Medulla oblongata (tissue), 1 donor: ENCODE data around the gene CEP112.
"Not testable (repeated sequence)": the region's sequence is repeated elsewhere in the genome, so short reads cannot be mapped to it uniquely, and the experiment has no call there.

Source experiments
- DNase-seq: peaks from one replicate; pipeline ENCODE4 v3.0.0-alpha.2; 2015; ENCODE audit errors: extremely low spot score

CEP112 gene

GRCh38 chr17:66155055-66155454 lies 36.9 kb downstream of the CEP112 start:
- DNase-seq: not testable (repeated sequence)

GRCh38 chr17:66152756-66153155 lies 39.2 kb downstream of the CEP112 start:
- no peak for DNase-seq

DNA sequence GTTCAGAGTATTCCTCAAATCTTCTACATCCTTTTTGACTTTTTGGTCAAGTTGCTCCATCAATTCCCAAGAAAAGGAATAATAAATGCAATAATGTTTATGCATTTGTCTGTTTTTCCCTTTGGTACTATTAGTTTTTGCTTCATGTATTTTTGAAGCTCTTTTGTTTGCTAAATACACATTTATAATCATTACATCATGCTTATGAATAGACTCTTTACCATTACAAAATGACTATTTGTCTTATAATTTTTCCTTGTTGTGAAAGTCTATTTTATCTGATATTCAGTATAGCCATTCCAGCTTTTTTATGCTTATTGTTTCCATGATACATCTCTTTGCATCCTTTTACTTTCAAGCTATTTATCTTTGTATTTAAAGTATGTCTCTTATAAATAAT lies 41.2 kb downstream of the CEP112 start:
- no peak for DNase-seq

- DNase-seq: no peak
Measured at GRCh38 chr17:66149562-66149961, 42.4 kb downstream of the CEP112 start.

DNA sequence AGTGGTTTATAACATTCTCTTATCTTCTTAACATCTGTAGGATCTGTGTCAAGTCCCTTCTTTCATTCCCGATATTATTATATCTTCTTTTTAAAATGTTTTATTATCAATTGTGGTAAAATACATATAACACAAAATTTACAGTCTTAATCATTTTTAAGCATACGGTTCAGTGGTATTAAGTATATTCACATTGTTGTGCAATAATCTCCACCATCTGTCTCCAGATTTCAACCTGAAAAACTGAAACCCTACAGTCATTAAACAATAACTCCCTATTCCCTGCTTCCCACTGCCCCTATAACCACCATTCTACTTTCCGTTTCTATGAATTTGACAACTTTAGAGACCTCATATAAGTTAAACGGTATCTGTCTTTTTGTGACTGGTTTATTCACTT lies 45.5 kb downstream of the CEP112 start:
- DNase-seq: no peak

DNA sequence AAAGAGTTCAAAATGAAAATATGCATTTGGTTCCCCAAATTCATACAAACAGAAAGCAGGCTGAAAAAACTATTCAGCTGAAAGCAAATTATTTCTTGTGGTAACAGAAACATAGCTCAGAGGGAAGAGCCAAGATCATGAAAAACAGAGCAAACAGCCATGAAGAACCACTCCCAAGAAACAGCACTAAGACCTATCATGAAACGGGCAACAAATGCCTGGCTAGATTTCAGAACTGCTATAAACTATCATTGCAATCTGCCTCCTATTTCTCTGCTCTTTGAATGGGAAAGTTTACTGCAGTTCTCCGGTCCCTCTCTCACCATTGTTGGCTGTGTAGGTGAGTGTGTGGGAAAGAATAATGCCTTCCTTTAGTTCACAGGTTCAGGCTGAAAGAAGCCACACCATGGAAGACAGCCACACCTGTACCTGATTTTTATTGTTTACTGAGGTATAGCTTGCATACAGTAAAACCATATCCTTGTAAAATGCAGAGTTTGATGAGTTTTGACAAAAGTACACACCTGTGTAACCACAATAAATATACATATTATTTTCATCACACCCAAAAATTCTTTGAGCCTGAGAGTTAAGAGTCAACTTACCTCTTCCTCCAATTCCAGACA lies 48.2 kb downstream of the CEP112 start:
- no peak for DNase-seq

DNA sequence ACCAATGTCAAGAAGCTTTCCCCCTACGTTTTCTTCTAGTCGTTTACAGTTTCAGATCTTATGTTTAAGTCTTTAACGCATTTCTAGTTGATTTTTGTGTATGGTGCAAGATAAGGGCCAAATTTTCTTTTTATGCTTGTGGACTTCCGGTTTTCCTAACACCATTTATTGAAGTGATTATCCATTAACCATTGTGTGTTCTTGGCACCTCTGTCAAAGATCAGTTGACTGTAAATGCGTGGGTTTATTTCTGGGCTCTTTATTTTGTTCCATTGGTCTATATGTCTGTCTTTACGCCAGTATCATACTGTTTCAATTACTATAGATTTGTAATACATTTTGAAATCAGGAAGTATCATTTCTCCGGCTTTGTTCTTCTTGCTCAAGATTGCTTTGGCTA lies 49.5 kb downstream of the CEP112 start:
- DNase-seq: no peak

DNA sequence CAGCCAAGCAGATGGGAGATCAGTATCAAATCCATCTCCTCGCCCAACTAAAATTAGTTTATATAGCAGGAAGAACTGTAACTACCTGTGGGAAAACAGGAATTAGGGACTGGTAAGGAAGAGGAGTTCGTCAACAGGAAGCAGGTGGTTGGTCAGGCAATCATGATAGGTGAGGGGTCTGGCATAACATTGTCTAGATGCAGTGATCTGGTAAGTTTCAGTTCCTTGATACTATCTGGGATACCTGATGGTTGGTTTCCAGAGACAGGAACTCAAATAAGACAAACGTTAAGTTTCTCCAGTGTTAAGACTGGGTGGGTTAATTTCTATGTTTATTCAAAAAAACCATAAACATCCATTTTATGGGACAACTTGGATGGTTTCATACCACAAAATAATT lies 53.8 kb downstream of the CEP112 start:
- DNase-seq: no peak

GRCh38 chr17:66135896-66136295 lies 56.0 kb downstream of the CEP112 start:
- no peak for DNase-seq

DNA sequence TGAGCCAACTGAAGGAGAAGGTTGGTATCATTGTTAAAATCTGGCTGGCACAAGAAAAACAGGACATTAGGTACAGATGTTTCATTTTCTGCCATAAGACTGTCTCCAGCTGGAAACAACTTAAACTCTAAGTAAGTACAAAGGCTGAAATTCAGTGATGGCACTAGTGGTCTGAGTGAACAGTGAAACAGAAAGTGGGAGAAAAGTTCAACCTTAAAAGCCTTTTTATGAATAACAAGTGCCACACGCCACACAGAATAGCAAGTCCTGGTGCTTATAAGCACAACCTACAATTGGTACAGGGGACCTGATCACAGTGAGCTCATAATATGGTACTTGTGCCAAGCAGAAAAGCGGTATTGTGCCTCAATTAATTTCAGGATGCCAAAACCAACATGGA lies 56.7 kb downstream of the CEP112 start:
- no peak for DNase-seq

DNA sequence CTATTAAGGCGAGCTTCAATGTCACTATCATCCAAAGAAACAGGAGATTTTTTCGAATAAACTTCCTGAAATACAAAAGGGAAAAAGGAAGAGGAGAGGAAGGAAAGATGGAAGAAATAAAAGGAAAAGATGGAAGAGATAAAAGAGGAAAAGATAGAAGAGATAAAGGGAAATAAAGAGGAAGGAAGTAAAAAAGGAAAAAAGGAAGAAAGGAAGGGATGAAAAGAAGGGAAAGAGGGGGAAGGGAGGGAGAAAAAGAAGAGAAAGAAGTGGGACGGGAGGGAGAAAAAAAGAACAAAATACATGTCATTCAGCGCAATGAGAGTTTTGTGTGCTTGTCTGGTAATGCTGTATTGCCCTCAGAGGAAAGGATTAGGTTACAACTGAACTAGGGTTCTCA lies 62.2 kb downstream of the CEP112 start:
- DNase-seq: no peak

GRCh38 chr17:66126231-66126630 lies 65.7 kb downstream of the CEP112 start:
- no peak for DNase-seq

- DNase-seq: no peak
Measured at GRCh38 chr17:66123163-66123562, 68.8 kb downstream of the CEP112 start.

DNA sequence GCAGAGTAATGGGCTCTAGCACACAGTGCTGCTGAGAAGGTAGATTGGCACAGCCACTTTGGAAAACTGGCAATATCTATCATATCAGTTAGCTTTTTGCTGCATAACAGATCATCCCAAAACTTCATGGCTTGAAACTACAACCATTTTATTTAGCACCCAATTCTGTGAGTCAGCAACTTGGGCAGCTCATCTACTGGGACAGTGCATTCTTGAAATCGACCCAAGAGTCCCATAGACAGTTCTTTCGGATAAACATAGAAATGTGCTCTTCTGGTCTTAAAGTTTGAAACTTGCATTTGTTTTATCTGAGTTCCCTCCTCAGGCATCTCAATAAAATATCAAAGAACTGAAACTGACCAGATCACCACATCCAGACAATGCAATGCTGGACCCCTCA lies 76.7 kb downstream of the CEP112 start:
- no peak for DNase-seq

GRCh38 chr17:66114609-66115008 lies 77.3 kb downstream of the CEP112 start:
- no peak for DNase-seq

GRCh38 chr17:66107731-66108130 lies 84.2 kb downstream of the CEP112 start:
- DNase-seq: no peak

DNA sequence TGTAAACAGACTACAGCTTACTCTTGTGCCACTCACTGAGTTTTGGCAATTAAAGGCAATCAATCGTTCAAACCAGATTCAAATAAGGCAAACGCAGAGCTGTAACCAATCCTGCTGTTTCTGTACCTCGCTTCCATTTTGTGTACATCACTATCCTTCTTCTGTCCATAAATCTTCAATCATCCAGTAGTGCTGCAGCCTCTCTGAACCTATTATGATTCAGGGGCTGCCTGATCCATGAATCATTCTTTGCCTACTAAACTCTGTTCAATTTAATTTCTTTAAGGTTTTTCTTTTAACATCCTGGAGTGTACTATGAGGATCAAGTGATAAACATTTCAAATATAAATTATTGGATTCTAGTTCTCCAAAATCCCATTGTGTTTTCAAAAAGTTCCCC lies 93.9 kb downstream of the CEP112 start:
- DNase-seq: no peak

DNA sequence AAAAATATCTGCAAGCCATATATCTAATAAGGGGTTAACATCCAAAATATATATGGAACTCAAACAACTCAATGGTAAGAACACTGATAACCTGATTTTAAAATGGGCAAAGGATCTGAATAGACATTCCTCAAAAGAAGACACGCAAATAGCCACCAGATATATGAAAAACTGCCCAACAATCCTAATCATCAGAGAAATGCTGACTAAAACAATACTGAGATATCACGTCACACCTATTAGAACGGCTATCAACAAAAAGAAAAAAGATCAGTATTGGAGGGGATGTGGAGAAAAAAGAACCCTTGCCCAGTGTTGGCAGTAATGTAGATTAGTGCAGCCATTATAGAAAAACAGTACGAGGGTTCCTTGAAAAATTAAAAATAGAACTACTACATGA lies 97.2 kb downstream of the CEP112 start:
- DNase-seq: no peak

GRCh38 chr17:66091445-66092080 lies 100.4 kb downstream of the CEP112 start:
- DNase-seq: no peak

DNA sequence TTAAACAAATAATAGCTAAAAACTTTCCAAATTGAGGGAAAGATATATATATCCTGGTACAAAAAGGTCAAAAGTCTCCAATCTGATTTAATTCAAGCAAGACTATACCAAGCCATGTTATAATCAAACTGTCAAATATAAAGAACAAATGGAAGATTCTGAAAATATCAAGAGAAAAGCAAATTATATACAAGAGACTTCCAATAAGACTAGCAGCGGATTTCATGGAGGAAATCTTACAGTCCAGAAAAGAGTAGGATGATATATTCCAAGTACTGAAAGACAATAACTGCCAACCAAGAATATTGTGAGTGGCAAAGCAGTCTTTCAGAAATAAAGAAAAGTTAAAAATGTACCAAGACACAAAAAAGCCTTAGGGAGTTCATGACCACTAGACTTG lies 102.2 kb downstream of the CEP112 start:
- no peak for DNase-seq

DNA sequence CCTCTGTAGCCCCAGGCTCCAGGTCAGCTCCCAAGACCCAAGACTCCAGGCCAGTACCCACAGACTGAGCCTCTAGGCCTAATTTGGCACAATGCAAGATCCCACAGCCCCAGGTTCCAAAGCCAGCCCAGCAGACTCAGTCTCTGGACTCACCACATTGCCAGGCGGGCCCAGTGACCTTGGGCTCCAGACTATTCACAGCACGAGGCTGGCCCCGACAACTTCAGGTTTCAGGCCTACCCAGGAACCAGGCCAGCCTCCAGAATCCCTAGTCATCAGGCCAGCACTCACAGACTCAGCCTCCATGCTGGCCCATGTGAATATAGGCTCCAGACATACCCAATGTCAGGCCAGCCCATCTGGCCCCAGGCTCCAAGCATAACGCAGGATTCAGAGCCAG lies 103.8 kb downstream of the CEP112 start:
- DNase-seq: no peak

- no peak for DNase-seq
Measured at GRCh38 chr17:66087073-66087472, 104.9 kb downstream of the CEP112 start.

DNA sequence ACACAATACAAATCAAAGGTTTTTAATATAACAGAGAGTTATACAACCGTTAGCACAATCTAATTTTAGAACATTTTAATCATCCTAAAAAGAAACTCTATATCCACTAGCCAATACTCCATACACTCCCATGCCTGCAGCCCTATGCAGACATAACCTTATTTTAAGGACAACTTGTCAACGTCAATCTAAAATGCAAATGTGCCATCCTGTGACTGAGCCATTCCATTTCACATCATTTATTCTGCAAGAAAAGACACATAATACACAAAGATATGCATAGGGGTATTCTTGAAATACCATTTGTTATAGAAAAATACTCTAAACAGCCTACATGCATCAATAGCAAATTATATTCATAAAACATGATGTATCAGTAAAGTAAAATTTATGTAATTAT lies 106.7 kb downstream of the CEP112 start:
- DNase-seq: no peak

DNA sequence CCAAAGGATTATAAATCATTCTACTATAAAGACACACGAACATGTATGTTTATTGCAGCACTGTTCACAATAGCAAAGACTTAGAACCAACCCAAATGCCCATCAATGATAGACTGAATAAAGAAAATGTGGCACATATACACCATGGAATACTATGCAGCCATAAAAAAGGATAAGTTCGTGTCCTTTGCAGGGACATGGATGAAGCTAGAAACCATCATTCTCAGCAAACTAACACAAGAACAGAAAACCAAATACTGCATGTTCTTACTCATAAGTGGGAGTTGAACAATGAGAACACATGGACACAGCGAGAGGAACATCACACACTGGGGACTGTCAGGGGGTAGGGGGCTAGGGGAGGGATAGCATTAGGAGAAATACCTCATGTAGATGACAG lies 111.3 kb downstream of the CEP112 start:
- DNase-seq: not testable (repeated sequence)
